ENCODE results near the gene KIT. TPM values are rescaled to one million over a fixed set of nuclear protein-coding genes. Genes with fewer than 3 reads are reported as not detected.
A peak's percentile ranks its signal among the peaks of the same experiment; 100 is the strongest.

Gene KIT
- total and polyA plus RNA-seq, 4 experiments from 2014 or later = 2.0 to 5.2 (median 2.6) TPM

DNA sequence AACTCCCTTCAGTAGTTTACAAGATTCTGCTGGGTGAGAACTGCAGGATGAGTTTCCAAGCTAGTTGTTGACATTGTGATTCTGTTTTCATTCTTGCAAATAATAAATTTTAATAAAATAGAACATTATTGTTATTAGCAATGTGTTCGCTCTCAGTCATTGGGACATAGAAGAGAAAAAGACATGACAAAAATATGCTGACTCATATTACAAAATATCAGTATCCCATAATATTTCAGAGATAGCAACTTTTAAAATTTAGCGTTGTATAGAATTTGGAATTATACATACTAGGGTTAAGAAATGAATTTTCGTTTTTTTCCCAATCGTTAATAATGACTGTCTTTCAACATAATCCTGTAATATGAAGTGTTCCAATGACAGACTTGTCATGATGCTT, 45.4 kb downstream of the KIT start:
- H3K9me3 ChIP-seq (ENCODE audit: control insufficient read depth in 1 of 2, low read length in 2 of 2) = no peaks in the 10 kb centered on the region
- Mint-ChIP-seq H3K27me3 (peaks cover 1 to 5% of the 10 kb centered on the region in 2 donors), H3K36me3 (no peaks in the 10 kb centered on the region), H3K4me1 (peaks cover 0 to 6% (median 3%) of the 10 kb centered on the region in 4 donors), H3K27ac (no peak overlapping the region), H3K9me3 (peaks cover 0 to 2% (median 0%) of the 10 kb centered on the region in 8 donors), H3K4me3 (no peak overlapping the region)
- no peaks in the 10 kb centered on the region for H3K36me3 ChIP-seq (ENCODE audit: insufficient read depth, low read length)
- intact Hi-C loops (cut with micrococcal nuclease) = no loop called here
- H3K27ac ChIP-seq (ENCODE audit: low read depth, low read length) = no peak overlapping the region
- DNase-seq = no peak
- no peak overlapping the region for H3K4me3 ChIP-seq (ENCODE audit: low read length in 2 of 2)
- H3K4me1 ChIP-seq (ENCODE audit: insufficient read depth, low read length) = no peaks in the 10 kb centered on the region
- CTCF ChIA-PET (ENCODE audit: partially characterized antibody) = no interaction called here
- POLR2A ChIA-PET (ENCODE audit: partially characterized antibody) = no interaction called here
- H3K27me3 ChIP-seq (ENCODE audit: insufficient read depth, low read length) = no peaks in the 10 kb centered on the region

DNA sequence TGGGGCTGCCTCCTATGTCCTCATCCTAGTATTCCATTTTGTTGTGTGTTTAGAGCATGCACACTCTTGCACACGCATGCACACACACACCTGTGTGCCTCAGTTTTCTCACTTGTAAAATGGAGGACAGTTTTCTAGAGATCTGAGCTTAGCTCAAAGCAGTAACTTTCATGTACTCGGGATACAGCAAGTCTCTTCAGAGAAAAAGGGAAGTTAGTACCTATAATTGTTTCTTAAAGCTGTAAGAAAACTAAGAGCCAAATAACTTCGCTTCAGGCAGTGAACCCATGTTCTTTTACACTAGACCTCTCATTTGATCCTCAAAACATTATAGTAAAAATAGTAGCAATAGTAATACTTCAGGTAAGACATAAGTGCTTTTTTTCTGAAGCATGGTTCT, 49.6 kb downstream of the KIT start:
- intact Hi-C loops (cut with micrococcal nuclease) = no loop called here
- no peak overlapping the region for H3K27ac ChIP-seq (ENCODE audit: low read depth, low read length)
- Mint-ChIP-seq H3K27ac (peak overlapping the region in 2 of 7 donors; percentile 33 to 50), H3K27me3 (peaks cover 1 to 5% of the 10 kb centered on the region in 2 donors), H3K36me3 (no peaks in the 10 kb centered on the region), H3K4me1 (peaks cover 5 to 33% (median 16%) of the 10 kb centered on the region in 4 donors), H3K4me3 (no peak overlapping the region), H3K9me3 (peaks cover 0 to 2% (median 0%) of the 10 kb centered on the region in 8 donors)
- ChIA-PET CTCF (ENCODE audit: partially characterized antibody) (no interaction called here), POLR2A (ENCODE audit: partially characterized antibody) (no interaction called here)
- no peaks in the 10 kb centered on the region for H3K9me3 ChIP-seq (ENCODE audit: control insufficient read depth in 1 of 2, low read length in 2 of 2)
- H3K4me1 ChIP-seq (ENCODE audit: insufficient read depth, low read length) = peaks cover 4% of the 10 kb centered on the region
- DNase-seq = no peak
- no peaks in the 10 kb centered on the region for H3K36me3 ChIP-seq (ENCODE audit: insufficient read depth, low read length)
- no peaks in the 10 kb centered on the region for H3K27me3 ChIP-seq (ENCODE audit: insufficient read depth, low read length)
- H3K4me3 ChIP-seq (ENCODE audit: low read length in 2 of 2) = no peak overlapping the region

DNA sequence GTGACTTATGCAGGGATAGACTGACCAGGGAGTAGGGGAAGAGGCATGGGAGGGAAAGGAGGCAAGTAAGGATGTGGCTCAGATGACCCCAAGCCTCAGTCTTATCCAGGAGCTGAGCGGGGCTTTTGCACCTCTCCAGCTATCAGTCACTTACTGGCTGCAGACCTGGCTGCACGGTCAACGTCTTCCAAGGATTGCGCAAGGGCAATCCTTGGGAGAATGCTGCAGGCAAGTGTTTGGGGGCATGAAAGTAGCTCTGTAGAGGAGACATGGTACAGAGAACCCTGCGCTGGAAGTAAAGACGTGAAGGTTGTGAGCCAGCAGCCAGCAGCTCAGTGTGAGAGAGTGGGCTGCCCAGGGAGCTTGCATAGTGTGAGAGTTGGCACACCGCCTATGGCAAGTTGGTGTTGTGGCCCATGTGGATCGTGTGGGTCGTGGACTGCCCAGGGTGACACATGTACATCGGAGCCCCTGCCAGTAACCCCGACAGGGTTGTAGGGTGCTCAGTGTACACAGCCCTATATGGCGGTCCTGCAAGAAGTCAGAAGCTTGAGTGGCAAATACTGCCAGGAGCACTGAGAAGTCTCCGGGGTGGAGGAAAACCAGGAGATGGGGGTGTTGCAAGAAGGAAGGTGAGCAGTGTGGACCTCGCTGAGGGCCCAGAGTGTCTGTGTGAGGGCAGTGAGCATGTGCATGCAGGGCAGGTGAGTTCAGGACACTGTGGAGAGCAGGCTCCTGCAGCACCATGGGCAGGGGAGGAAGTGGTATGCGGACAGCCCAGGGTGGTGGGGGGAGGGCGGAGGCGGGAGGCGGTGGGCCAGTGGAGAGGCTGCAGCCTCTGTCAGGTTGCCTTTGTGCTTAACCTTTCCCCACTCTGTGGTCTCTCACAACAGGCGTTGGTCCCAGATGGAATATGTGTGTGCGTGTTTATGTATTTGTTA, 50.9 kb downstream of the KIT start:
- Mint-ChIP-seq H3K4me3 (peak overlapping the region in 4 of 8 donors; percentile 9 to 81 (median 46)), H3K27ac (peak overlapping the region in 6 of 7 donors; percentile 39 to 98 (median 92))

DNA sequence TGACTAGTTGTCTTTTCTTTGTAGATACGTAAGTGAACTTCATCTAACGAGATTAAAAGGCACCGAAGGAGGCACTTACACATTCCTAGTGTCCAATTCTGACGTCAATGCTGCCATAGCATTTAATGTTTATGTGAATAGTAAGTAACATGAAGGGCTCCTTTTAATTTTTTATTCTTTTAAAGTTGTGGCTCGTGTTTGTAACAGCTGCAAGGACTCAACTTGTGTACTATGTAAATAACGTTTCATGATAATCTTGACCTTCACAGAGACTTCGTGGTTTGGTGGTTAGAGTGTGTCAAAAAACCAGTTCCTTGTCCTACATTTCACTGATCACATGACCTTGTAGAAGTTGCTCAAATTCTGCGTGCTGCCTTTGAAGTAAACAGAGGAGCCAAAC, 51.6 kb downstream of the KIT start:
- ChIA-PET POLR2A (ENCODE audit: partially characterized antibody) (no interaction called here), CTCF (ENCODE audit: partially characterized antibody) (no interaction called here)
- intact Hi-C loops (cut with micrococcal nuclease) = no loop called here
- peaks cover 0 to 2% (median 0%) of the 10 kb centered on the region in 8 donors for H3K9me3 Mint-ChIP-seq
- no peaks in the 10 kb centered on the region for H3K27me3 ChIP-seq (ENCODE audit: insufficient read depth, low read length)
- H3K4me3 Mint-ChIP-seq = peak overlapping the region in 6 of 8 donors; percentile 39 to 81 (median 60)
- DNase-seq = peak; percentile 29 to 59 (median 49)
- no peaks in the 10 kb centered on the region for H3K9me3 ChIP-seq (ENCODE audit: control insufficient read depth in 1 of 2, low read length in 2 of 2)
- H3K36me3 Mint-ChIP-seq = no peaks in the 10 kb centered on the region
- peaks cover 1 to 4% of the 10 kb centered on the region in 2 donors for H3K27me3 Mint-ChIP-seq
- H3K4me3 ChIP-seq (ENCODE audit: low read length in 2 of 2) = no peak overlapping the region
- no peaks in the 10 kb centered on the region for H3K36me3 ChIP-seq (ENCODE audit: insufficient read depth, low read length)
- H3K4me1 Mint-ChIP-seq = peaks cover 5 to 34% (median 16%) of the 10 kb centered on the region in 4 donors
- H3K27ac Mint-ChIP-seq = peak overlapping the region in 6 of 7 donors; percentile 39 to 98 (median 92)
- H3K27ac ChIP-seq (ENCODE audit: low read depth, low read length) = no peak overlapping the region
- peaks cover 4% of the 10 kb centered on the region for H3K4me1 ChIP-seq (ENCODE audit: insufficient read depth, low read length)

More for the DNA sequence above, 50.9 kb downstream of the KIT start:
- DNase-seq = no peak
- H3K36me3 ChIP-seq (ENCODE audit: insufficient read depth, low read length) = no peaks in the 10 kb centered on the region
- peaks cover 4% of the 10 kb centered on the region for H3K4me1 ChIP-seq (ENCODE audit: insufficient read depth, low read length)
- ChIA-PET POLR2A (ENCODE audit: partially characterized antibody) (no interaction called here), CTCF (ENCODE audit: partially characterized antibody) (no interaction called here)
- H3K36me3 Mint-ChIP-seq = no peaks in the 10 kb centered on the region
- H3K27me3 ChIP-seq (ENCODE audit: insufficient read depth, low read length) = no peaks in the 10 kb centered on the region
- H3K9me3 ChIP-seq (ENCODE audit: control insufficient read depth in 1 of 2, low read length in 2 of 2) = no peaks in the 10 kb centered on the region
- H3K27me3 Mint-ChIP-seq = peaks cover 1 to 5% of the 10 kb centered on the region in 2 donors
- peaks cover 0 to 2% (median 0%) of the 10 kb centered on the region in 8 donors for H3K9me3 Mint-ChIP-seq
- no peak overlapping the region for H3K27ac ChIP-seq (ENCODE audit: low read depth, low read length)
- H3K4me3 ChIP-seq (ENCODE audit: low read length in 2 of 2) = no peak overlapping the region
- intact Hi-C loops (cut with micrococcal nuclease) = no loop called here
- peaks cover 5 to 34% (median 16%) of the 10 kb centered on the region in 4 donors for H3K4me1 Mint-ChIP-seq

DNA sequence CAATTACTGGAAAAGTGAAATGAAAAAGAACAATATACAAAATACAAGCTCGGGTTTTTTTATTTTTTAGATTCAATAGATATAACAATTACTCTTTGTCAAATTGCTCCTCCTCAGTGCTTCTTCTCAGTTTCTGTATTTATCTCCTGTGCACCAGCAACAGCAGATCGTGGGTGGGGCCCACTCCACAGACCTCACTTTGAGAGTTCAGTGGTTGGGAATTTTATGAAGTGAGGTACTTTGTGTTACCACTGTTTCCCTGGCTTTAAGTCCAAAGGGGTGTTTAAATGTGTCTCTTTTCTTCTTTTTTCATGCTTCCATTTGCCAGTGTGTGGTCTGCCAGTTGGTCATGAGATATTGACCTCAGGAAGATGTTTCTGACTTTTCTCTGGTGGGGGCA, 54.4 kb downstream of the KIT start:
- ChIA-PET CTCF (ENCODE audit: partially characterized antibody) (no interaction called here), POLR2A (ENCODE audit: partially characterized antibody) (no interaction called here)
- Mint-ChIP-seq H3K4me1 (peaks cover 5 to 34% (median 16%) of the 10 kb centered on the region in 4 donors), H3K4me3 (peak overlapping the region in 1 of 8 donors; percentile 24), H3K36me3 (no peaks in the 10 kb centered on the region), H3K27ac (peak overlapping the region in 2 of 7 donors; percentile 35 to 54), H3K27me3 (peaks cover 1 to 5% of the 10 kb centered on the region in 2 donors), H3K9me3 (peaks cover 0 to 2% (median 0%) of the 10 kb centered on the region in 8 donors)
- Histone ChIP-seq H3K4me1 (ENCODE audit: insufficient read depth, low read length) (peaks cover 4% of the 10 kb centered on the region), H3K27me3 (ENCODE audit: insufficient read depth, low read length) (no peaks in the 10 kb centered on the region), H3K36me3 (ENCODE audit: insufficient read depth, low read length) (no peaks in the 10 kb centered on the region), H3K27ac (ENCODE audit: low read depth, low read length) (no peak overlapping the region), H3K9me3 (ENCODE audit: control insufficient read depth in 1 of 2, low read length in 2 of 2) (no peaks in the 10 kb centered on the region), H3K4me3 (ENCODE audit: low read length in 2 of 2) (no peak overlapping the region)
- DNase-seq = no peak
- intact Hi-C loops (cut with micrococcal nuclease) = no loop called here

DNA sequence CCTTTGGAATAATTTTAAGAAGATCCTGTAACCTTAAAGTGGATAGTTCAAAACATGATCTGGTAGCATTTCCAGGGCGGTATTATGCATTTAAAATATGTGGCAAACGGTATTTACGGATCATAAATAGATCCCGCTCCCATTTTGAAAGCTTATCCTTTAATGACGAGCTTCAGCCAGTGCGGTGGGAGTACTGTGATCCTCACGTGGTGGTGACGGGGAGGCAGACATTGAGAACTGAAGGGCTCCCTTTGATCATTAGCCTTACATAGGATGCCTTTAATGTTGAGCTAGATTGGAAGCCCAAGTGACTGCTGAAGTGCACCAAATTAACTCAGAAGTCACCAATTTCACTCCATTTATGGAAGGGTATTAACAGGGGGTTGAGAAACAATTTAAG, 56.9 kb downstream of the KIT start:
- peaks cover 4% of the 10 kb centered on the region for H3K4me1 ChIP-seq (ENCODE audit: insufficient read depth, low read length)
- no peaks in the 10 kb centered on the region for H3K36me3 ChIP-seq (ENCODE audit: insufficient read depth, low read length)
- H3K27me3 Mint-ChIP-seq = peaks cover 0 to 1% of the 10 kb centered on the region in 2 donors
- H3K27ac Mint-ChIP-seq = no peak overlapping the region
- H3K36me3 Mint-ChIP-seq = no peaks in the 10 kb centered on the region
- ChIA-PET POLR2A (ENCODE audit: partially characterized antibody) (no interaction called here), CTCF (ENCODE audit: partially characterized antibody) (no interaction called here)
- H3K4me3 ChIP-seq (ENCODE audit: low read length in 2 of 2) = no peak overlapping the region
- no peak overlapping the region for H3K4me3 Mint-ChIP-seq
- intact Hi-C loops (cut with micrococcal nuclease) = no loop called here
- no peaks in the 10 kb centered on the region for H3K9me3 ChIP-seq (ENCODE audit: control insufficient read depth in 1 of 2, low read length in 2 of 2)
- H3K4me1 Mint-ChIP-seq = peaks cover 3 to 15% (median 6%) of the 10 kb centered on the region in 4 donors
- no peaks in the 10 kb centered on the region for H3K27me3 ChIP-seq (ENCODE audit: insufficient read depth, low read length)
- H3K27ac ChIP-seq (ENCODE audit: low read depth, low read length) = no peak overlapping the region
- peaks cover 0 to 2% (median 0%) of the 10 kb centered on the region in 8 donors for H3K9me3 Mint-ChIP-seq
- no peak for DNase-seq

DNA sequence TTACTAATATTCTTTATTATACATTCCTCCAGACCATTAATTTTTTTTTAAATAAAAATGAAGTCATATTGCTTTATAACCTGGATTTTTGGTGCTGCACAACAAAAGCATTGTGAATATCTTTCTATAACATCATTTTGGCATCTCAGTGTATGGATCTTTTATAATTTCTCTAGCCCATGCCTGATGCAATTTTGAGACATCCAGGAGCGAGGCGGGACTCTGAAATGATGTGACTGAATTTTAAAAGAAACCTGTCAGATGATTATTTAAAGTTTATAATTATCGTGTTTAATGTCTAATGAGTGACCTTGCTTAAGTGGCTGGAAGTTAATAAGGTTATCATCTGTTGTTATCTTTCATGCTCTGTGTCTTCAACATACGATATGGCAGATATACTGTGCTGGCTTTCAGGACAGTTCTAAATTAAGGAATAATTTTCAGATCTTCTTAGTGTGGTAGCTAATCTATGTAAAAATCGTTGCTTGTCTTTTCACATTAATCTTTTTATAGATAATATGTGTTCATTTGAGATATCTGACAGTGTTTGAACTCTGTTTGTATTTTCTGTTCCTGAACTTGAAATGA, 58.8 kb downstream of the KIT start:
- Mint-ChIP-seq H3K9me3 (peaks cover 0 to 2% (median 0%) of the 10 kb centered on the region in 8 donors), H3K36me3 (no peaks in the 10 kb centered on the region), H3K4me3 (no peak overlapping the region), H3K27ac (no peak overlapping the region), H3K4me1 (peaks cover 0 to 5% (median 0%) of the 10 kb centered on the region in 4 donors), H3K27me3 (peaks cover 0 to 1% of the 10 kb centered on the region in 2 donors)
- H3K27ac ChIP-seq (ENCODE audit: low read depth, low read length) = no peak overlapping the region
- H3K4me3 ChIP-seq (ENCODE audit: low read length in 2 of 2) = no peak overlapping the region
- H3K4me1 ChIP-seq (ENCODE audit: insufficient read depth, low read length) = no peaks in the 10 kb centered on the region
- CTCF ChIA-PET (ENCODE audit: partially characterized antibody) = interaction anchor here (1.3 kb wide), 1 partner anchor 9 kb away, joined by 3 read pairs; no protein-coding TSS in a partner anchor
- POLR2A ChIA-PET (ENCODE audit: partially characterized antibody) = no interaction called here
- intact Hi-C loops (cut with micrococcal nuclease) = no loop called here
- H3K27me3 ChIP-seq (ENCODE audit: insufficient read depth, low read length) = no peaks in the 10 kb centered on the region
- DNase-seq = no peak
- H3K9me3 ChIP-seq (ENCODE audit: control insufficient read depth in 1 of 2, low read length in 2 of 2) = no peaks in the 10 kb centered on the region
- no peaks in the 10 kb centered on the region for H3K36me3 ChIP-seq (ENCODE audit: insufficient read depth, low read length)
